Measurements from ENCODE around the gene ZNF423.

ZNF423 gene

GRCh38 chr16:49502136-49502881 lies 353.6 kb downstream of the ZNF423 start:
- Histone ChIP-seq H3K27me3 (ENCODE audit: control insufficient read depth, insufficient read depth, low read length) (no peaks in the 10 kb centered on the region), H3K4me3 (ENCODE audit: low read depth, low read length) (no peak overlapping the region), H3K27ac (ENCODE audit: low read depth, low read length) (no peak overlapping the region), H3K36me3 (ENCODE audit: control insufficient read depth, insufficient read depth, low read length) (no peaks in the 10 kb centered on the region), H3K9me3 (ENCODE audit: control insufficient read depth, insufficient read depth, low read length) (no peaks in the 10 kb centered on the region), H3K9ac (ENCODE audit: low read depth, low read length) (no peak overlapping the region), H3K4me1 (ENCODE audit: control insufficient read depth, insufficient read depth, low read length) (no peaks in the 10 kb centered on the region)

- no peaks in the 10 kb centered on the region for H3K4me1 ChIP-seq (ENCODE audit: control insufficient read depth, insufficient read depth, low read length)
- no peaks in the 10 kb centered on the region for H3K36me3 ChIP-seq (ENCODE audit: control insufficient read depth, insufficient read depth, low read length)
- H3K9me3 ChIP-seq (ENCODE audit: control insufficient read depth, insufficient read depth, low read length): no peaks in the 10 kb centered on the region
- no peaks in the 10 kb centered on the region for H3K27me3 ChIP-seq (ENCODE audit: control insufficient read depth, insufficient read depth, low read length)
- no peak overlapping the region for H3K9ac ChIP-seq (ENCODE audit: low read depth, low read length)
- H3K4me3 ChIP-seq (ENCODE audit: low read depth, low read length): no peak overlapping the region
- H3K27ac ChIP-seq (ENCODE audit: low read depth, low read length): no peak overlapping the region
Observed at GRCh38 chr16:49499869-49500610, 355.9 kb downstream of the ZNF423 start.

- Histone ChIP-seq H3K27me3 (ENCODE audit: control insufficient read depth, insufficient read depth, low read length) (no peaks in the 10 kb centered on the region), H3K4me3 (ENCODE audit: low read depth, low read length) (no peak overlapping the region), H3K9me3 (ENCODE audit: control insufficient read depth, insufficient read depth, low read length) (no peaks in the 10 kb centered on the region), H3K36me3 (ENCODE audit: control insufficient read depth, insufficient read depth, low read length) (no peaks in the 10 kb centered on the region), H3K27ac (ENCODE audit: low read depth, low read length) (no peak overlapping the region), H3K9ac (ENCODE audit: low read depth, low read length) (no peak overlapping the region), H3K4me1 (ENCODE audit: control insufficient read depth, insufficient read depth, low read length) (no peaks in the 10 kb centered on the region)
Observed at GRCh38 chr16:49499414-49499785, 356.5 kb downstream of the ZNF423 start.

- H3K9ac ChIP-seq (ENCODE audit: low read depth, low read length): no peak overlapping the region
- no peak overlapping the region for H3K27ac ChIP-seq (ENCODE audit: low read depth, low read length)
- no peaks in the 10 kb centered on the region for H3K36me3 ChIP-seq (ENCODE audit: control insufficient read depth, insufficient read depth, low read length)
- H3K27me3 ChIP-seq (ENCODE audit: control insufficient read depth, insufficient read depth, low read length): no peaks in the 10 kb centered on the region
- no peak overlapping the region for H3K4me3 ChIP-seq (ENCODE audit: low read depth, low read length)
- H3K9me3 ChIP-seq (ENCODE audit: control insufficient read depth, insufficient read depth, low read length): no peaks in the 10 kb centered on the region
- no peaks in the 10 kb centered on the region for H3K4me1 ChIP-seq (ENCODE audit: control insufficient read depth, insufficient read depth, low read length)
Observed at GRCh38 chr16:49498666-49499413, 357.1 kb downstream of the ZNF423 start.

- Histone ChIP-seq H3K27ac (ENCODE audit: low read depth, low read length) (no peak overlapping the region), H3K9ac (ENCODE audit: low read depth, low read length) (no peak overlapping the region), H3K36me3 (ENCODE audit: control insufficient read depth, insufficient read depth, low read length) (no peaks in the 10 kb centered on the region), H3K9me3 (ENCODE audit: control insufficient read depth, insufficient read depth, low read length) (no peaks in the 10 kb centered on the region), H3K27me3 (ENCODE audit: control insufficient read depth, insufficient read depth, low read length) (no peaks in the 10 kb centered on the region), H3K4me3 (ENCODE audit: low read depth, low read length) (no peak overlapping the region), H3K4me1 (ENCODE audit: control insufficient read depth, insufficient read depth, low read length) (no peaks in the 10 kb centered on the region)
Observed at GRCh38 chr16:49498264-49498663, 357.6 kb downstream of the ZNF423 start.

GRCh38 chr16:49497466-49497865 lies 358.4 kb downstream of the ZNF423 start:
- H3K36me3 ChIP-seq (ENCODE audit: control insufficient read depth, insufficient read depth, low read length): no peaks in the 10 kb centered on the region
- H3K27ac ChIP-seq (ENCODE audit: low read depth, low read length): no peak overlapping the region
- H3K4me3 ChIP-seq (ENCODE audit: low read depth, low read length): no peak overlapping the region
- no peaks in the 10 kb centered on the region for H3K4me1 ChIP-seq (ENCODE audit: control insufficient read depth, insufficient read depth, low read length)
- no peak overlapping the region for H3K9ac ChIP-seq (ENCODE audit: low read depth, low read length)
- no peaks in the 10 kb centered on the region for H3K27me3 ChIP-seq (ENCODE audit: control insufficient read depth, insufficient read depth, low read length)
- no peaks in the 10 kb centered on the region for H3K9me3 ChIP-seq (ENCODE audit: control insufficient read depth, insufficient read depth, low read length)

GRCh38 chr16:49496656-49497055 lies 359.3 kb downstream of the ZNF423 start:
- Histone ChIP-seq H3K36me3 (ENCODE audit: control insufficient read depth, insufficient read depth, low read length) (no peaks in the 10 kb centered on the region), H3K9me3 (ENCODE audit: control insufficient read depth, insufficient read depth, low read length) (no peaks in the 10 kb centered on the region), H3K4me3 (ENCODE audit: low read depth, low read length) (no peak overlapping the region), H3K27ac (ENCODE audit: low read depth, low read length) (no peak overlapping the region), H3K27me3 (ENCODE audit: control insufficient read depth, insufficient read depth, low read length) (no peaks in the 10 kb centered on the region), H3K9ac (ENCODE audit: low read depth, low read length) (no peak overlapping the region), H3K4me1 (ENCODE audit: control insufficient read depth, insufficient read depth, low read length) (peaks cover 5% of the 10 kb centered on the region)

- H3K27me3 ChIP-seq (ENCODE audit: control insufficient read depth, insufficient read depth, low read length): no peaks in the 10 kb centered on the region
- H3K36me3 ChIP-seq (ENCODE audit: control insufficient read depth, insufficient read depth, low read length): no peaks in the 10 kb centered on the region
- H3K4me1 ChIP-seq (ENCODE audit: control insufficient read depth, insufficient read depth, low read length): peaks cover 7% of the 10 kb centered on the region
- no peak overlapping the region for H3K4me3 ChIP-seq (ENCODE audit: low read depth, low read length)
- H3K9ac ChIP-seq (ENCODE audit: low read depth, low read length): no peak overlapping the region
- no peak overlapping the region for H3K27ac ChIP-seq (ENCODE audit: low read depth, low read length)
- no peaks in the 10 kb centered on the region for H3K9me3 ChIP-seq (ENCODE audit: control insufficient read depth, insufficient read depth, low read length)
Observed at GRCh38 chr16:49495596-49496355, 360.1 kb downstream of the ZNF423 start.

GRCh38 chr16:49494891-49495566 lies 360.9 kb downstream of the ZNF423 start:
- no peak overlapping the region for H3K9ac ChIP-seq (ENCODE audit: low read depth, low read length)
- no peaks in the 10 kb centered on the region for H3K36me3 ChIP-seq (ENCODE audit: control insufficient read depth, insufficient read depth, low read length)
- H3K27ac ChIP-seq (ENCODE audit: low read depth, low read length): no peak overlapping the region
- H3K9me3 ChIP-seq (ENCODE audit: control insufficient read depth, insufficient read depth, low read length): no peaks in the 10 kb centered on the region
- no peaks in the 10 kb centered on the region for H3K27me3 ChIP-seq (ENCODE audit: control insufficient read depth, insufficient read depth, low read length)
- H3K4me1 ChIP-seq (ENCODE audit: control insufficient read depth, insufficient read depth, low read length): peaks cover 7% of the 10 kb centered on the region
- no peak overlapping the region for H3K4me3 ChIP-seq (ENCODE audit: low read depth, low read length)

- H3K4me1 ChIP-seq (ENCODE audit: control insufficient read depth, insufficient read depth, low read length): peaks cover 7% of the 10 kb centered on the region
Observed at GRCh38 chr16:49494474-49494873, 361.4 kb downstream of the ZNF423 start.

More at GRCh38 chr16:49494474-49494873, 361.4 kb downstream of the ZNF423 start:
- Histone ChIP-seq H3K36me3 (ENCODE audit: control insufficient read depth, insufficient read depth, low read length) (no peaks in the 10 kb centered on the region), H3K27me3 (ENCODE audit: control insufficient read depth, insufficient read depth, low read length) (no peaks in the 10 kb centered on the region), H3K27ac (ENCODE audit: low read depth, low read length) (no peak overlapping the region), H3K4me3 (ENCODE audit: low read depth, low read length) (no peak overlapping the region), H3K9ac (ENCODE audit: low read depth, low read length) (no peak overlapping the region), H3K9me3 (ENCODE audit: control insufficient read depth, insufficient read depth, low read length) (no peaks in the 10 kb centered on the region)

All from HUES48 (cell line).